ENCODE results near the gene CYTH4.
"Not testable (repeated sequence)": the region's sequence is repeated elsewhere in the genome, so short reads cannot be mapped to it uniquely, and the experiment has no call there.

The CYTH4 gene, protein sequence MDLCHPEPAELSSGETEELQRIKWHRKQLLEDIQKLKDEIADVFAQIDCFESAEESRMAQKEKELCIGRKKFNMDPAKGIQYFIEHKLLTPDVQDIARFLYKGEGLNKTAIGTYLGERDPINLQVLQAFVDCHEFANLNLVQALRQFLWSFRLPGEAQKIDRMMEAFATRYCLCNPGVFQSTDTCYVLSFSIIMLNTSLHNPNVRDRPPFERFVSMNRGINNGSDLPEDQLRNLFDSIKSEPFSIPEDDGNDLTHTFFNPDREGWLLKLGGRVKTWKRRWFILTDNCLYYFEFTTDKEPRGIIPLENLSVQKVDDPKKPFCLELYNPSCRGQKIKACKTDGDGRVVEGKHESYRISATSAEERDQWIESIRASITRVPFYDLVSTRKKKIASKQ

DNA sequence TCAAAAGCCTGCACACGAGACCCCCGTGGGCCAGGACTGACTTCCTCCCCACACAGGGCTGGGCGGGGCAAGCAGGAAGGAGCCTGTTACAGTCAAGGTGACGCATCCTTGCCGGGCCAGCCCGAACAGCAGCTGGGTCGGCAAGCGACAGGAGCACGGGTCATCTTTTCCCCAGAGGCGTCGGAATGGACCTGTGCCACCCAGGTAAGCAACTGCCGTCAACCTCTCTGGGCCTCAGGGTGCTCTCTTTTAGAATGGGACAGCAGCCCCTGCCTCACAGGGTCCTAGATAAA is at the start of gene CYTH4:
TSS of gene CYTH4 (plus strand) at position 124 of the 293 bp plus-strand sequence. CDS start at position 186, 62 bp downstream.
- DNase-seq = no peak

DNA sequence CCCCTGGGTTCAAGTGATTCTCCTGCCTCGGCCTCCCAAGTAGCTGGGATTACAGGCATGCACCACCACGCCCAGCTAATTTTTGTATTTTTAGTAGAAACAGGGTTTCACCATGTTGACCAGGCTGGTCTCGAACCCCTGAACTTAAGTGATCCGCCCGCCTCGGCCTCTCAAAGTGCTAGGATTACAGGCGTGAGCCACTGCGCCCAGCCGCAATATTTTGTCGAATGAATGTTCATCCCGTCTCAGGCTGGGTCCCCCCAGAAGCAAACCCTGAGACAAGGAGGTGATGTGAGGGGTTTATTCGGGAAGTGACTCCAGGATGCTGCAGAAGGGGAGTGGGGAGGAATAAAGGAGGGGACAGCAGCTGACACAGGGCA is 48.9 kb upstream of the CYTH4 start:
- not testable (repeated sequence) for DNase-seq

DNA sequence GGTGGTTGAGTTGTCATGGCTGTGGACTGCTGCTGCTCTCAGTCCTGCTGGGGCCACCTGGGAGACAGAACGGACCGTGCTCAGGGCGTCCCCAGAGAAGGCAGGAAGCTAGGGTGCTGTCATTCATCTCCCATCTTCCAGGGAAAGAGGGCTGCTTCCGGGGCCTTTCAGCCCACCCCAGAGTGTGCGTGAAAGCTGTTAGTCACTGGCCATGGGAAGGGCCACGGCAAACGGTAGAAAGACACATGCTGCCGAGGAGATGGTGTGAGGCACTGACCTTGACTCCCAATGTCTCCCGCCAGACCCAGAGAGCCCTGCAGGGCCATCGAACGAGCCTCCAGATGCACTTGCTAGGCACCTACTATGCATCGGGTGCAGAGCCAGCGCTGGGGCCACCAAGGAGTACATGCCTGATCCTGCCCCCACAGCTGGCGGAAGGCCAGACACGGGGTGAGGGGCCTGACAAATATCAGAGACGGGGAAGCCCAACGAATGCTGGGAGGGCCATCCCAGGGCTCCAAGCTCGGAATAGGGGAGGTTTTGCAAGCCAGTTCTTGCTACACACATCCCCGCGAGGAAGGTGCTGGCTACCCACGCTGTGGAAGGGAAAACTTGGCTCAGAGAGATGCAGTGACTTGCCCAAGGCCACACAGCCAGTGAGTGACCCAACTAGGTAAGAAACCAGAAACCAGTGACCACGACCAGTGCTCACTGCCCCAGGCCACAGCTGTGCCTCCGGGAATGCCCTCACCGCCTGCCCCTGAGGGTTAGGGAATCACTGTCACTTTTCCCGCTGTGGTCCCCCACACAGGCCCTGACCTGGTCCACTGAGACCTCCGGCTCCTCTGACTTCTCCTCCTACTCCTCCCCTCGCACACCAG is 48.3 kb upstream of the CYTH4 start:
- DNase-seq = no peak

DNA sequence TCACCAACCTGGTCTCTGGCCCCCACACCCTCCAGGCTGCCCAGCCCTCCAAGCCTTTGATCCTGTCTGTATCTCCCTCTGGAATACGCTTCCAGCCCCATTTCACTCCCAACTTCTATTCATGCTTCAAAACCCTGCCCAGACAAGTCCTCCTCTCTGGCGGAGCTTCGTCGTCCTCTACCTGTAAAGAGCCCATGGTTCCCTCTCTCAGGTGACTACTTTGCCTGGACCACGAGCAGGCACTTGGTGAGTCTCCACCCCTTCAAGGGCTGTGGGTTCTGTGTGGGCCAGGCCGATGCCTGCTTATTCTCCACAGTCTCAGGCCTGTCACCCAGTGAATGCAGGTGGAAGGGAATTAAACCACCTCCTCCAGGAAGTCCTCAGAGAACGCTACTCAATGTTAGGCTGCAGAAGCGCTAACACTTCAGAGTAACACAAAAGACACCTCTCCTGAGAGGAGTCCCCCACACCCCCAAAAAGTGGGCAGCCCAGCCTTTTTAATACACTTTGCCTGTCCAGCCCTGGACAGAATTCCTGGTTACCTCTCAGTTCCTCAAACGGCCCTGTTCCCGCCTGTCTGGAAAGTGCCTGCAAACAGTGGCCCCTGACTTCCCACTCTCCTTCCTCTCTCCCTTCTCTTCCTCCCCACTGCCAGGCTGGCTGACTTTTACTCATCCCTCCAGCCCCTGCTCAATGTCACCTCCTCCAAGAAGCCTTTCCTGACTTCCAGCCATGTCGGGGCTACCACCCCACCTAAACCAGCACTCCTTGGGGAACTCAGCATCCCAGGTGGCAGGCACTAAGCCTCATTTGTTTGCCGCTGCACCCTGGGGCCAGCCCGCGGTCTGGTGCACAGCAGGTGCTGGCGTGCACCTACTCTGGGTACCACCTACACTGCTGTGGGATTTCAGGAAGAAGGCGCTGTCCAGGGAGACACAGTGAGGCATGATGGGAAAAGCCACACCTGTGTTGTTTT is 47.3 kb upstream of the CYTH4 start:
- DNase-seq = no peak

DNA sequence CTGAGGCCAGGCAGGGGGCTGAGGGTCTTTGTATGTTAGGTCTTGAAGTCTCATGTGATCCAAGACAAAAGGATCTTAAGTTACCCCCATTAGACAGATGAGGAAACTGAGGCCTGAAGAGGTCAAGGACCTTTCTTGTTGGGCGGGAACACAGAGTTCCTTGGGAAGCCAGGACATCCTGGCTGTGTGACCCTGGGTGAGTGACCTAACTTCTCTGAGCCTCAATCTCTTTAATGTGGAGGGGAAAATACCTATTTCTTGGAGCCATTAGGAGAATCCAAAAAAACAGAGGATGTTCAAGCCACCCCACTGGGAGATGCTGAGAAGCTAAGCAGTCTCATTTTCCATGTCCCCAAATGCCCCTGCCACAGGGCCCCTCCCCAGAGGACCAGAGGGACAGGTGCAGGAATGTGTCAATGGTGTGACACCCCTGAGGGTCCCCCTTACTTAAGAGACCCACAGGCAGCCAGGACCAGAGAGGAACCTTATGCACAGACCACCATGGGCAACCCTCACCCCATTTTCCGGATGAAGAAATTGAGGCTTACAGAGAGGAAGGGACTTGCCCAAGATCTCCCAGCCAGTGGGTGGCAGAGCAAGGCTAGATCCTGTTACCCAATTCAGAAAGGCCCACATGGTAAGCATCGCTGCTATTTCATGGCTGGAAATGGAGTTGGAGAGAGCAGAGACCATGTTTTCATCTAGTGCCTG is 46.3 kb upstream of the CYTH4 start:
- no peak for DNase-seq

DNA sequence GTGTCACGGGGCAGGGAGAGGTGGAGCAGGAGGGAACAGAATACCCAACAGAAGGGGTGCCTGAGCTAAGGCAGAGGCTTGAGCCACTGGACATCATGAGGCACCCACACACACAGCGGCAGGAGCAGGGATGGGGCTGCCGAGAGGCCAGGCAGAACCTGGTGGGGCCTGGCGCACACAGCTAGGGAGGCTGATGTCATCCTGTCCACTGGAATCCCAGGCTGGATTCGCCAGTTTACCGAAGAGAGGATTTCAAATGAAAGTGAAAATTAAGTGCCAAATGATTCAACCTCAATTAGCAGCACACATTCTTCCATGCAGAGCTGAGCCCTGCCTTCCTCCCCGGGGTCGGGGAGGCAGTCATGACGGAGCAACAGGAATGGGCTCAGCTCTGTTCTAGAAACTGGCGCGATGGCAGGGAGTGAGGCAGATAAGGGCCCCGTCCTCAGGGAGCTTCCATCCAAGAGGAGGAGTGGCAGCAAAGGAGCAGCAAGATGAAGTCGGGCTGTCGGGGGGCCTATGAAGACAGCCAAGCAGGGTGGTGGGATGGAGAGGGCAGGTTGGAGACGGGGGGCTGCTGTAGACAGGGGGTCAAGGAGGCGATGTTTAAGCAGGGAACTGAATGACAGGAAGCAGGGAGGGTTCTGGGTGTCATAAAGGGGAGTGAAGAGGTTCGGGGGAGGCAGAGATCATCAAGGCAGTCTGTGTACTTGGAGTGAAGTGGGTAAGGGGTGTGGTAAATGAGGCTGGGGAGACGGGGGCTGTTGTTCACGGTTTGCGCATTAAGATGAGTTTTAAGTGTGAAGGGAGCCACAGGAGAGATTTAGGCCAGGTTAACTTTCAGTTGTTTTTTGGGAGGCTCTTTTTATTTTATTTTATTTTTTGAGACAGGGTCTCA is 44.7 kb upstream of the CYTH4 start:
- DNase-seq = no peak

DNA sequence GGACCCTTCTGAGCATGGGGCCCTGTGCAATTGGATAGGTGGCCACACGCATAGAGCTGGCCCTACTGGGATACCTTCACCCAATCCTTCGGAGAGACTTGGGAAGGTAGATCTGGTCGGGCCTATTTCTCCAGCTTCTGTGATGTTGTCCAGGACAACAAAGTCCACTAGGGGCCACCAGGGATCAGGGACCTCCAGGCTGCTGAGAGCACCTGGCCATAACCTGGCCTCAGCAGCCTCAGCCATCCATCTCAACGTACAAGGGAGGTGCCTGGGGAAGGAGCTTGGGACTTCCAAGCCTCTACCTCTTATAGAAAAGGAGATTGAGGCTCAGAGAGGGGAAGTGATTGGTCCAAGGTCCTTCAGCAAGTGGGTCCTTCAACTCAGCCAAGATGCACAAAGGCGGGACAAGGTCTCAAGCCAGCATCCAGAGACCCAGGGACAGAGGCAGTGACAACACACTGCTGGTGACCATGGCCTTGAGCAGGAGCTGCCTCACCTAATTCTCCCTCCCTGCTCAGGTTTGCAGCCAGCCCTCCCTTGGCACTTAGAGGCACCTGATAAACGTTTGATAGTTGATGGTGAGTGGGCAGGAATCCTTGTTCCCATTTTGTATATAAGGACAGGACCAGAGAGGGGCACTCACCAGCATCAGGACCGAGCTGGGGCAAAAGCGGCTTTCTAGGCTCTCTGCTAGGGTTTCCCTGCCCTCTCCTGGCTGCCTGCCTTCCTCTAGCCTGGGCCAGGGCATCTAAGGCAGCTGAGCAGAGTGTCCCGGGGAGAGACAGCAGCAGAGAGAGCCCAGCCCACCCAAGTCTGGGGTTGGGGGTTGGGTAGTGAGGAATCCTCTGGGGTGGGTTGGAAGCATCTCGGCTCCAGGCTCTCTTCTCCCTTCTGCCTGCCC is 42.7 kb upstream of the CYTH4 start:
- DNase-seq = no peak

DNA sequence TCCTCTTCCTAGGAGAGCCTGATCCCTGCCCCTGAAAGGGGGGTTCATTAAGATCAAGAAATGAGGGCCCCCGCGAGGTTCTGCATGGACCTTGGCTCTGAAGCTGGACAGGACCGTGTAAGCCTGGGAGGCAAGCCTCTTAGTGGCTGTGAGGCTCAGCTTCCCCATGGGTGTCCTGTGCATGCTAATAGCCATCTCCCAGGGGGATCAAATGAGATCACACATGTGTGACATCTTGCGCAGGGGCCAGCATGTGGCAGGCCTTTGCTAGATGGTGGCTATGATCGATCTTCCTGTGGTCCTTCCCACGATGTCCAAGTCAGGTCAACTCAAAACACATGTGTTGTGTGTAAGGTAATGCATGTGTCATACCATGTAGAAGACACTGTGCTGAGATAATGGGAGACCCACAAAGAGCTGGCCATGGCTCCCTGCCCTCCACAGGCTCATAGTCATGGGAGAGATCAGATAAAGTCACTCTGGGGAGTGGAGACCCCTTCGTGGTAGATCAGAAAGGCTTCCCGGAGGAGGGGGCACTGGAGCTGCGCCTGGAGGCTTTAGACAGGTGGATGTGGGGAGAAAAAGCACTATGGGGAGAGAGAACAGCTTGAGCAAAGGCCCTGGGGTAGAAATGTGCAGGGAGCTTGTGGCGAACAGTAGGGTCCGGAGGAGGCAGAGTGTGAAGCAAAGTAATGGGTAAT is 41.9 kb upstream of the CYTH4 start:
- DNase-seq = no peak

DNA sequence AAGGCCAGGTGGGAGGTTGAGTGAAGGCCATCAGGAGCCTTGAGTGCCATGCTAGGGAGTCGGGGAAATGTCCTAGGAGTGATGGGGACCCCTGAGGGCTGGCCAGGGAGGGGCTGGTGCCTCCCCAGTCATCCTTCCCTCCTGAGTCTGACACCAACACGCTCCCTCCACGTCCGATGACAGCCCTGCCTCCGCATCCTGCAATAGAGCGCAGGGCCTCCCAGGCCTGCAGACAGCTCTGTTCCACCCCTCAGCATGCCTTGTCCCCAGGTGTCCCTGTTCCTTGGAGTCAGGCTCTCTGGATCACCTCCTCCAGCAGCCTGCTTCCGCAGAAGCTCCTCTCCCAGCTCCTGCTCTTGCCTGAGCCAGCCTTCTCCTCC is 41.4 kb upstream of the CYTH4 start:
- DNase-seq = no peak

DNA sequence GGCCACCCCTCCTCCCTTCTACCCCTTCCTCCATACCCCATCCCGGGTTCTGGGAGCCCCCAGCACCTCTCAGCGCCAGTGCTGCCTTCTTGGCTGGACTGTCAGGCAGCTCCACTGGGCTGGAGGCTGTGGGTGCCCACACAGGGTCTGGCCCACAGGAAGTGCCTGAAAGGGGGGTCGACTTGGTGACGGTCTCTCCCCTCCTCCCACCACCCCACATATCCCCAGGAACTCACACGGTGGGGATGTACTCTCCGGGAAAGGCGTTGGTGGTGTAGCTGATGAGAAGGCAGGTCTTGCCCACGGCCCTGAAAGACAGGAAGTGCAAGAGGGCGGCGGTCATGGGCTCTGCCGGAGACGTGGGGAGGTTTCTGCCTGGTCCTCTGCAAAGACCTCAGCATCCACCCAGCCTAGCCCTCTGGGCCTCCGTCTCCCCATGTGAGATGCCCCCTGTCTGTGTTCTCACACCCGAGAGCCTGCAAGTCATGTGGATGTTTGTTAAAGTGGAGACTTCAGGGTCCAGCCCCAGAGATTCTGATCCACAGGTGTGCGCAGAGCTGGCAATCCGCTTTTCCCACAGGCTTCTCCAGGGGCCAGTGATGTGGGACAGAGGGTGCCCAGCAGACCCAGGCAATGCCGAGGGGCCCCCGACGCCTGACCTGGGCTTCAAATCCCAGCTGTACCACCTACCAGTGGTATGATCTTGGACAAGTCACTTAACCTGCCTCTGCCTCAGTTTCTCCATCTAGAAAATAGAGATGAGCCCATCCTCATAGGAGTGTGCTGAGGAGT is 40.8 kb upstream of the CYTH4 start:
- DNase-seq = no peak

DNA sequence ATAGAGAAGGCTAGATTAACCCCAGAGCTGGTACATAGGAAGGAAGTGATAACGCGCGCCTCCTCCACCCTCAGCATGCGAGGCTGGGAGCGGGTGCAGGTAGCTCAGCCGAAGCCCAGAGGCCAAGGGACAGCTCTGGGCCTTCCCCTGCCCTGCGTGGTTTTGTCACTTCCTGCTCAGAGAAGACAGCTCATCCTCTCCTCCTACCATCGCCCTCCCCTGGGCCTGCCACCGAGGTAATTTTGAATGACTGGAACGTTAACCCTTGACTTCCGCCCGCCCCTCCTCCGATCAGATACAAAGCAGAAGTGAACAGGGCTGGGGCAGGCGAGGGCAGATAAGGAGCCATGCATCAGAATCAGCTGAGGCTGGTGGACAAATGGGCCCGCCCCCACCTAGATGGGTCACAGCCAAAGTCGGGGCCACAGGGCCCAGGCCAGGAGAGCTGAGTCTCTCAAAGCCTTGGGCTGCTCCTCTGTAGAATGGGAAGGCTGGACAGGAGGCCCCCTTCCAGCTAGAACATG is 39.9 kb upstream of the CYTH4 start:
- DNase-seq = no peak

DNA sequence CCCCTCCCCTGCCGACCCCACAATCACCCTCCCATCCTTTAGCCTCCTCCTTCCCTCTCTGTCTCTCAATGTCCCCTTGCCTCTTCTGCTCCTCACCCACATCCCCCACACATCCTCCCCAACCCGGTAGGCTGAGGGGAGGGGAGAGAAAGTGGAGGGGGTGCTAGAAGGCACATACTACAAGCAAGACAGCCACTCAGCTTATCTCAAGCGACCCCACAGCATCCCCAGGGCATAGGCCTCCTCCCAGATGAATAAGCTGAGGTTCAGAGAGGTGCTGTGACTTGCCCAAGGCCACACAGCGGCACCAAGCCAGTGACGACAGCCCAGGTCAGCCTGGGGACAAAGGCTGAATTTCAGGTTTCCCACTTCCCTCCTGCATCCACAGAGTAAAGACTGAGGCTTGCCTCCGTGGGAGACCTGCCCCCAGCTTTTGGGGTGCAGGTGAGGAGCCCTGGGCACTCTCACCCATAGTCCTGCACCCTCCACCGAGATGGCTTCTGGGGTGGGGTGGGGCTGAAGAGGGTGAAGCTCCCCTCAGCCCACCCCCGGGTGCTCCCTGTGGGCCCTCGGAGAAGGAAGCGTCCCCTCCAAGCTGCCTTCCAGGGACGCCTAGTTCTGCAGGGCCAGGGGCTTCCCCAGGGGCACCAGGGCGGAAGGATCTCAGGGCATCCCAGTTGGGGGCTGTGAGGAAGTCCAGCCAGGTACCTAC is 38.8 kb upstream of the CYTH4 start:
- DNase-seq = no peak

DNA sequence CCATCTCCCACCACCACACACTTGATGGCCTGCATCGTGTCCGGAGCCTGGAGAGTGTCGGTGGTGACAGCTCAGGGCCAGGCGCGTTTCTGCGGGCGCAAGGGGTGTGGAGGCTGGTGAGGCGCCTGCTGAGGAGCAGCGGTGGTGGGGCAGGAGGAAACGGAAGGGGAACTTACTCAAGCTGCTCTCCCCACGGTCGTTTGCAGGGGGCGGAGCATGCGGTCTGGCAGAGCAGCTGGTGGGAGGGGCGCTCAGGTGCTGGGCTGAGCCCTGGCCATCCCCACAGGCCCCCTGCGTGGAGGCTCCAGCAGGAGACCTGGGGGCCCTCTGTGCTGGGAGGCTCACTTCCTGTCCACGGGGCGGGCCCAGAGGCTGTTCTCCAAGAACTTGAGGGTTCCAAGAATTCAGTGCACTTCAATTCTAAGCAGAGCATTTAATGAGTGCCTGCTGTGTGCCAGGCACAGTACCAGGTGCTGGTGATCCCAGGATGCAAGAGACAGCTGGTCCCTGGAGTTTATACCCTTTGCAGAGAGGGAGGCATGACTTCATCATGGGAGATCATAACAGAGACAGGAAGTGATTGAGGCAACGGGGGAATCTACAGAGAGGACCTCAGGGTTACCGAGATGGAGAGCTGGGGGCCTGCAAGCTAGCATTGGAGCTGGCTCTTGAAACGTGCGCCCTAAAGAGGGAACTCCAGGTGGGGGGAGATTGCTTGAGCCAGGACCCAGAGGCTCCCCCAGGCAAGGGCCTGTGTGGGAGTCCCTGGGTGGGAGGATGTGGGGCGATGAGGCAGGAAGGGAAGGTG is 38.0 kb upstream of the CYTH4 start, which contains the start of gene RAC2:
TSS of gene RAC2 (minus strand) at position 156 of the 808 bp plus-strand sequence. CDS start at position 35, 121 bp downstream.
- DNase-seq = no peak

DNA sequence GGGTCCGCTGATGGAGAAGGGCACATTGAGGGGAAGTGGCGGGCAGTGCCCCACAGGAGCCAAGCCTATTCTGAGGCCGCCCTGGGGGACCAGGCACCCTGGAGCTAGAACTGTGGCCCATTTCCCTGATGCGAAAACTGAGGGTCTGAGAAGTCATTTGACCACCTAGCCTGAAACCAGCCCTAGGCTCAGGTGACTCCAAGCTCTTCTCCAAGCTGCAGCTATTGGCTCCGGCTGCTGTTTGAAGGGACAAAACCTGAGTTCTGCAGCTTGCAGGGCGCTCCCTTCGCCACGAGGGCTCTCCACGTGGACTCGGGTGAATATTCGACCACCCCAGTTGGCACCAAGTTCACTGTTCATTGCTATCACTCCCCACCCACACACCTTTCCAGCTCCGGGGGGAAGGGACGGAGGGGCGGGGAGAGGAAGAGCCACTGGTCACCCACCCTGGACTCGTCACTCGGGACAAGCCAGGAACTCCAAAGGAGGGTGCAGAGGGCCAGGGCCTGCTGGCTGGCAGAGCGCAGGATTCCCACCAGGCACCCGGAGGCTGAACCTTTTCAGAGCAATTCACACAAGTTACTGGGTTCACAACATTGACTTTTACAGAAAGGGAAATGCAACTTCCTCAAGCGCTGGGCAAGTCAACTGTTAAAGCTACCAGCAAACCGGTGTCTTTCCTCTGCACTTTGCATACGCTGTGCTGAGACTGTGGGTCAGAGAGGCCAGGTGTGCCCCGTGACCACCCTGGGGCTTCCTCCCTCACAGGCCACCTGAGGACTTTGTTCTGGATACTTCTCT is 37.2 kb upstream of the CYTH4 start:
- no peak for DNase-seq

DNA sequence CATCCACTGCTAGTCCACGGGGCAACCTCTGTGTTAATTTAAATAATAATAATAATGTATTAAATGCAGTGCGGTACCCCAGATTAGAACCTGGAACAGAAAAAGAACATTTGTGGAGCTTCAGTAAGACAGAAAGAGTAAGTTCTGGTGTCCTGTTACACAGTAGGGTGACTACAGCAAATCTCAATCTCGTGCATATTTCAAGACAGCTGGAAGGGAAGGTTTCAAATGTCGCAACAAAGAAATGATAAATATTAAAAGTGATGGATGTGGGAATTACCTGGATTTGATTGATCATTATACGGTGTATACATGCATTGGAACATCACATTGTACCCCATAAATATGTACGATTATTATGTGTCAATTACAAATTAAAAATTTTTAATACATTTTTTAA is 36.6 kb upstream of the CYTH4 start:
- DNase-seq = no peak

DNA sequence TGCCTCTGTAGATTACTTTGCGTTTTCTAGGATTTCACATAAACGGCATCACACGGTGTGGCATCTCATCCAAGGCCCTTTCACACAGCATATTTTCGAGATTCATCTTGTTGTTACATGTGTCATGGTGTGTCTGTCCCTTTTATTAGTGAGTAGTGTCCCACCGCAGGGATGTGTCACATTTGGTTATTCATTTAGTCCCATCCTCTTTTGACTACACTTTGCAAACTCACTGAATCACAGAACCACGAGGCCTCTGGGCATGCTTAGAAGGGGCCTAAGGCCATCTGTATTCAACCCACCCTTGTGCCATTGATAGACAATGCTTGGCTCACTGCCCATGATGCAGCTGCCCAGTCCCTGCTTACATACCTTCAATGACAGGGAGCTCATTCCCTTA is 34.1 kb upstream of the CYTH4 start:
- no peak for DNase-seq
